Naive B cell (primary cell): ENCODE results near the gene EXOSC7. TPM values are rescaled to one million over a fixed set of nuclear protein-coding genes. Genes with fewer than 3 reads are reported as not detected.
"Not testable (repeated sequence)": the region's sequence is repeated elsewhere in the genome, so short reads cannot be mapped to it uniquely, and the experiment has no call there.

Experiments
- ATAC-seq, 2 donors: fragments of 150-1000 bp; cut with Tn5 transposase; 2 replicates each; pipeline ENCODE4 v1.10.0; 2021; ENCODE audit warnings: low read depth in 2 of 2, mild to moderate bottlenecking in 2 of 2, moderate library complexity in 2 of 2
- DNase-seq: peaks from one replicate; pipeline ENCODE4 v3.0.0; 2022
- H3K27ac Mint-ChIP-seq, 6 donors: one replicate each; pipeline ENCODE4 v1.8.0; 2020 to 2022; ENCODE audit warnings: mild to moderate bottlenecking in 6 of 6, mixed read lengths in 6 of 6, moderate library complexity in 5 of 6, inconsistent platforms in 2 of 6
- H3K27me3 Mint-ChIP-seq, 3 donors: one replicate each; pipeline ENCODE4 v1.8.0; 2021 to 2022; ENCODE audit warnings: mixed read lengths in 3 of 3, mild to moderate bottlenecking in 1 of 3
- H3K36me3 Mint-ChIP-seq, 2 donors: one replicate each; pipeline ENCODE4 v1.8.0; 2020 to 2022; ENCODE audit warnings: mixed read lengths in 2 of 2, inconsistent platforms in 1 of 2, mild to moderate bottlenecking in 1 of 2
- H3K4me1 Mint-ChIP-seq, 3 donors: one replicate each; pipeline ENCODE4 v1.8.0; 2020 to 2022; ENCODE audit warnings: mixed read lengths in 3 of 3, inconsistent platforms in 1 of 3, mild to moderate bottlenecking in 1 of 3, moderate library complexity in 1 of 3
- H3K4me3 Mint-ChIP-seq, 8 donors: one replicate each; pipeline ENCODE4 v1.8.0; 2020 to 2022; ENCODE audit warnings: mild to moderate bottlenecking in 8 of 8, mixed read lengths in 8 of 8, moderate library complexity in 8 of 8, inconsistent platforms in 2 of 8
- H3K9me3 Mint-ChIP-seq, 7 donors: one replicate each; pipeline ENCODE4 v1.8.0; 2020 to 2022; ENCODE audit warnings: mixed read lengths in 7 of 7, mild to moderate bottlenecking in 5 of 7, inconsistent platforms in 2 of 7, moderate library complexity in 1 of 7
- polyA plus RNA-seq, 6 donors: library from polyadenylated mRNA; unstranded; fragments of 300-500 nt; fragmentation: Illumina TruSeq; gene quantifications; one replicate each; pipeline ENCODE4 v1.2.3, GENCODE V29; 2021; ENCODE audit warnings: low read depth in 6 of 6

Gene EXOSC7
- polyA plus RNA-seq, 6 donors from 2014 or later: 28.4 to 64.3 (median 39.0) TPM

DNA sequence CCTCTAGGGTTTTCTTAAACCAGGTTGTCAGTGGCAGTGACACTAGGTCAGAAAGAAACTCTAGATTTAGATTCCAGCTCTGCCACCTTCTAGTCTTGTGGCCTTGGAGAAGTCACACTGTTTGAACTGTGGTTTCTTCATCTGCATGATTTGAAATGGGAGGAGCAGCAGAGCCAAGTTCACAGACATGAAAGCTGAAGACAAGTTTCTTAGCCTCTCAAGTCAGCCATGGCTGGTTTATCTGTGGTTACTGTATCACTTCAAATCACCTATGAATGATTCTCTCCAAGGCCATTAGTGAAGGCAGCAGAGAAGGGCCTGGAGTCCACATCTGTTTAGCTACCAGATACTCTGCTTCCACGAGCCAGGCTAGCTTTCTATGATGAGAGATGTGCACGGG is 65.6 kb downstream of the EXOSC7 start:
- DNase-seq (no peak), ATAC-seq (no peak)
- Mint-ChIP-seq H3K36me3 (no peaks in the 10 kb centered on the region), H3K4me3 (no peak overlapping the region), H3K27ac (no peak overlapping the region), H3K27me3 (peaks cover 9 to 14% (median 10%) of the 10 kb centered on the region in 3 donors), H3K9me3 (peaks cover 0 to 1% (median 0%) of the 10 kb centered on the region in 7 donors), H3K4me1 (peaks cover 6 to 15% (median 9%) of the 10 kb centered on the region in 3 donors)

DNA sequence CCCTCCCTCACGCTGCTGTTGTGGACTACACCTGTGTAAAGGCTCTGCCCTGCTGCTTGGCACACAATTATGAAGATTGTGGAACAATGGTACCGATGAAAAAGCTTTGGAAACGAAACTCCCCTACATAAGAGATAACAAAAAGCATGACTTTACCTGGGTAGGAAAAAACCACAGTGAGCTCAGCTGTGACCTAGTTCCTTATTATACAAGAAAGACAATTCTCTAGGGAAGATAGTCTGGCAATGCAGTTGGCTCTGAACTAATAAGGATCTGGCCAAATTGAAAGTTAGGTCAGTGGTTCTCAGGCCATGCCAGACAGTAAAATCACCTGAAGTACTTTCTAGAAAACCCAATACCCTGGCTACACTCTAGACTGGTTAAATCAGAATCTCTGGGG is 66.1 kb downstream of the EXOSC7 start:
- H3K36me3 Mint-ChIP-seq: no peaks in the 10 kb centered on the region
- peak in 1 of 2 donors; percentile 12 for ATAC-seq
- peaks cover 6 to 13% (median 9%) of the 10 kb centered on the region in 3 donors for H3K4me1 Mint-ChIP-seq
- no peak overlapping the region for H3K27ac Mint-ChIP-seq
- peaks cover 0 to 1% (median 0%) of the 10 kb centered on the region in 7 donors for H3K9me3 Mint-ChIP-seq
- H3K4me3 Mint-ChIP-seq: no peak overlapping the region
- H3K27me3 Mint-ChIP-seq: peaks cover 4 to 13% (median 9%) of the 10 kb centered on the region in 3 donors
- no peak for DNase-seq

DNA sequence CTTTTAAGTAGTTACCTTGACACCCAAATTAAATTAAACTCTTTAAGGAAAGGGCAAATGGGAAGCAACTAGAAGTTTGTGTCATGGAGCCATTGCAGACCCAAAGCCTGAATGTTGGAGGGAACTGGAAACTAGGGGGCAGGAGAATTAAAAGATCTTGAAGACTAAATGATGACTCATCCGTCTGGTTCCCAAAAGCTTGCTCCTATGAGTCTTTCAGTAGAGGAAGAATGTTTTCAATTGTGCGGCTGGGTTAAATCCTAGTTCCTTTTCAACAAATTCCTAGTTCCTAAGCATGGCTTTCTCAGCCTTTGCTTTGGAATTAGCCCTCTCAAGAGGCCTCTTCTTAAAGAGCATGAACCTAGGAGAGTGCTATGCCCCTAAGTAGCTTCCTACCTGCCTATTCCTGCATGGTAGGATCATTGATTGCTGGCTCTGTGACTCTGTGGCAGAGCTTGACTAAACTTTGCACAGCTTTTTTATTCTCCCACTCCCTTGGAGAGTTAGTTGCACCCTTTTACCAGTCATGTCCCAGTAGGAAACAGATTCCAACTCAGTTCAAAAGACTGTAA is 67.8 kb downstream of the EXOSC7 start:
- peaks cover 6 to 9% (median 7%) of the 10 kb centered on the region in 3 donors for H3K4me1 Mint-ChIP-seq
- no peak for DNase-seq
- no peak overlapping the region for H3K4me3 Mint-ChIP-seq
- H3K36me3 Mint-ChIP-seq: no peaks in the 10 kb centered on the region
- ATAC-seq: no peak
- peaks cover 9 to 16% (median 10%) of the 10 kb centered on the region in 3 donors for H3K27me3 Mint-ChIP-seq
- H3K27ac Mint-ChIP-seq: no peak overlapping the region
- peaks cover 0 to 1% (median 0%) of the 10 kb centered on the region in 7 donors for H3K9me3 Mint-ChIP-seq

DNA sequence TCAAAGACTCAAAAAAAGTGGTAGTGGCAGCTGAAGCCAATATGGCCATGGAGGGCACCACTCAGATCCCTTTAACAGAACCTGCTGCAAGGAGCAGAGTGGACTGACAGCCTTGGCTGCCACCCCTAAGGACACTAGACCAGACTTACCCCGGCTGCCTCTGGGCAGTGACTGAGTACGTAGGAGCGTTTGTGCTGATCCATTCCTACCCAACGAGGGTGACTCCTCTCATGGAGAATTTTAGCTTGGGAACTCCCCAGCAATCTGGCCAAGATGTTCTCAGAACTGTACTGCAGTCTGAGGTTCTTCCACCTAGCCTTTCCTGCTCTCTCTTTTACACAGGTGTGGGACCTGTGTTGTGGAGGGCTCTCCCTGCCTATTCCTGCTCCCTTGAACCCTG is 72.2 kb downstream of the EXOSC7 start:
- H3K4me1 Mint-ChIP-seq: no peaks in the 10 kb centered on the region
- H3K27me3 Mint-ChIP-seq: peaks cover 16 to 31% (median 22%) of the 10 kb centered on the region in 3 donors
- no peak overlapping the region for H3K27ac Mint-ChIP-seq
- H3K9me3 Mint-ChIP-seq: no peaks in the 10 kb centered on the region
- ATAC-seq (no peak), DNase-seq (no peak)
- H3K36me3 Mint-ChIP-seq: no peaks in the 10 kb centered on the region
- no peak overlapping the region for H3K4me3 Mint-ChIP-seq

DNA sequence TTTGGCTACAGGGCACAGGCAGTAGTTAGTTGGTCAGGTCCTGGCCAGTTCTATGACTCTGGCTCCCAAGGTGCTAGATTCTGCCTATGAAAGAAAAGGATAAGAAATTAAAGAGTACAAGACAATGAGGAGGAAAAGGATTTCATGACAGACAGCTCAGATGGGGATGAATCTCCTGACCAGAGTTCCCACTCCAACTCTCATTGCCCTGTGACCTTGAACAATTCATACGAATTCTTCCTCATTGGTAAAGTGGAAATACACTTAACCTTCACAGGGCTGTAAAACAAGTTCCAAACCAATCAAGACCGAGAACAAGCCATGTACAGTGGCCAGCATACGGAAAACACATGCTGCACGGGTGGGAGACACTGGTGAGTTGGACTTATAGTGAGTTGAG is 73.8 kb downstream of the EXOSC7 start:
- H3K9me3 Mint-ChIP-seq: no peaks in the 10 kb centered on the region
- no peak for ATAC-seq
- H3K4me3 Mint-ChIP-seq: no peak overlapping the region
- peaks cover 16 to 31% (median 22%) of the 10 kb centered on the region in 3 donors for H3K27me3 Mint-ChIP-seq
- no peak overlapping the region for H3K27ac Mint-ChIP-seq
- no peak for DNase-seq
- no peaks in the 10 kb centered on the region for H3K4me1 Mint-ChIP-seq
- no peaks in the 10 kb centered on the region for H3K36me3 Mint-ChIP-seq

DNA sequence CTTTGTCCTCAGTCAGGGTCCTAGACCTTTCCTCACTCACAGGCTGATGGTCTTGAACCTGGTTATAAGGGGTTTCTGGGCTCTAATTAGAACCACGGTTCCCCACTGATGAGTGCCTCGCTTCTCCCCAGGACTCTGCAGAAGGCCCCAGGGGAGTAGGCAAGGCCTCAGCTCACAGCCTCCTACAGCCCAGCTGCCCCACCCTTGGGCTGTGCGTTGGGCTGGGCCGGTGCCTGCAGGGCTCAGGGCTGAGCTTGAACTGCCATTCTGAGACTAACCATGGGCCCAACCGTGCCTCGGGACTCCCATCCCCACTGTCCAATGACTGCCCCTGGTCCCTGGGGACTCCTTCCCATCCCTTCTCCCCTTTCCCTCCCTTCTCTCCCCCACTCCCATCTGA is 75.6 kb downstream of the EXOSC7 start:
- Mint-ChIP-seq H3K27me3 (peaks cover 11 to 34% (median 24%) of the 10 kb centered on the region in 3 donors), H3K36me3 (no peaks in the 10 kb centered on the region), H3K27ac (peak overlapping the region in 1 of 6 donors; percentile 53), H3K4me1 (no peaks in the 10 kb centered on the region), H3K4me3 (no peak overlapping the region), H3K9me3 (no peaks in the 10 kb centered on the region)
- ATAC-seq (no peak), DNase-seq (no peak)

DNA sequence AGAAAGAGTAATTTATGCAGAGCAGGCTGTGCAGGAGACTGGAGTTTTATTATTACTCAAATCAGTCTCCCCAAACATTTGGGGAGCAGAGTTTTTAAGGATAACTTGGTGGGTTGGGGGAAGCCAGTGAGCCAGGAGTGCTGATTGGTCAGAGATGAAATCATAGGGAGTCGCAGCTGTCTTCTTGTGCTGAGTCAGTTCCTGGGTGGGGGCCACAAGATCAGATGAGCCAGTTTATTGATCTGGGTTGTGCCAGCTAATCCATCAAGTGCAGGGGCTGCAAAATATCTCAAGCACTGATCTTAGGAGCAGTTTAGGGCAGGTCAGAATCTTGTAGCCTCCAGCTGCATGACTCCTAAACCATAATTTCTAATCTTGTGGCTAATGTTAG is 77.8 kb downstream of the EXOSC7 start:
- peaks cover 6 to 38% (median 19%) of the 10 kb centered on the region in 3 donors for H3K27me3 Mint-ChIP-seq
- not testable (repeated sequence) for H3K36me3 Mint-ChIP-seq, DNase-seq, ATAC-seq, H3K4me1 Mint-ChIP-seq, H3K27ac Mint-ChIP-seq, H3K4me3 Mint-ChIP-seq, H3K9me3 Mint-ChIP-seq

DNA sequence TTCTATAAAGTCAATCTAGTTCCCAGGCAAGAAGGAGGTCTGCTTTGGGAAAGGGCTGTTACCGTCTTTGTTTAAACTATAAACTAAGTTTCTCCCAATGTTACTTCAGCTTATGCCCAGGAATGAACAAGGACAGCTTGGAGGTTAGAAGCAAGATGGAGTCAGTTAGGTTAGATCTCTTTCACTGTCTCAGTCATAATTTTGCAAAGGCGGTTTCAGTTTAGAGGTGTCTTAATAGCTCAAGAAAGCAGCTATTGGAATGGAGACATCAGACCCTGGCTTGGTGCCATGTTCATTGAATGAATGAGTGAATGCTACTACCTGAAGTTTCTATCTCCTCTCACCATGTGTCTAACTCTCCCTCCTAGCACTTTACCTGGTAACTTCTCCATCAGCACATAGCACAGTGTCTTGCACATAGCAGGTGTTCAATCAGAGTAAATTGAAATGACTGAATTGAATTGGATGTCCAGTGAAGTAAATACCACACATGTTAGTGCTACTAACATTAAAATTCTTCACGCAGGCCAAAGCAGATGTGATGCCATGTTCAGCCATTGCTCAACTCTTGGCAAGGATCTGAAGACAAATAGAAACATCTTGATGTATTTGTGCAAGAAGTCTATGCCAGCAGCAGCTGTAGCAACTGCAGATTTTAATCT is 78.3 kb downstream of the EXOSC7 start:
- Mint-ChIP-seq H3K27ac (no peak overlapping the region), H3K4me1 (no peaks in the 10 kb centered on the region), H3K4me3 (no peak overlapping the region), H3K9me3 (no peaks in the 10 kb centered on the region), H3K27me3 (peaks cover 6 to 33% (median 14%) of the 10 kb centered on the region in 3 donors), H3K36me3 (no peaks in the 10 kb centered on the region)
- ATAC-seq: no peak
- no peak for DNase-seq

DNA sequence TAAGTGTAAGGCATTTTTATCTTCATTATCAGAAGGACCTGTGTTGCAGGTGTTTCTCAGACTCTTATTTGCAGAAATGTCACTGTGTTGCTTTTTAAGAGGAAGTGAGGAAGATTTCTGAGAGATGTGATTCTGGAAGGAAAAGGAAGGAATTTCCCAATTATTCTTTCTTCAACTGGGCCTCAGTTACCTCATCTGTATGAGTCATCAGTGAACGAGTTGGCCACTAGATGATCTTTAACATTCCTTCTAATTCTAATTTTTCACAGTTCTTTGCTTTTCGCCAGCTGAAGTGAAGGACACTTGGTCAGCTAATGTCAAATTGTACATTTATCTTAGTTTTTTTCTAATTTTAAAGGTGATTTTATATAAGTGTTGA is 79.0 kb downstream of the EXOSC7 start:
- peaks cover 0 to 26% (median 7%) of the 10 kb centered on the region in 3 donors for H3K27me3 Mint-ChIP-seq
- H3K4me3 Mint-ChIP-seq: no peak overlapping the region
- ATAC-seq (no peak), DNase-seq (no peak)
- no peaks in the 10 kb centered on the region for H3K9me3 Mint-ChIP-seq
- H3K36me3 Mint-ChIP-seq: no peaks in the 10 kb centered on the region
- no peak overlapping the region for H3K27ac Mint-ChIP-seq
- no peaks in the 10 kb centered on the region for H3K4me1 Mint-ChIP-seq

DNA sequence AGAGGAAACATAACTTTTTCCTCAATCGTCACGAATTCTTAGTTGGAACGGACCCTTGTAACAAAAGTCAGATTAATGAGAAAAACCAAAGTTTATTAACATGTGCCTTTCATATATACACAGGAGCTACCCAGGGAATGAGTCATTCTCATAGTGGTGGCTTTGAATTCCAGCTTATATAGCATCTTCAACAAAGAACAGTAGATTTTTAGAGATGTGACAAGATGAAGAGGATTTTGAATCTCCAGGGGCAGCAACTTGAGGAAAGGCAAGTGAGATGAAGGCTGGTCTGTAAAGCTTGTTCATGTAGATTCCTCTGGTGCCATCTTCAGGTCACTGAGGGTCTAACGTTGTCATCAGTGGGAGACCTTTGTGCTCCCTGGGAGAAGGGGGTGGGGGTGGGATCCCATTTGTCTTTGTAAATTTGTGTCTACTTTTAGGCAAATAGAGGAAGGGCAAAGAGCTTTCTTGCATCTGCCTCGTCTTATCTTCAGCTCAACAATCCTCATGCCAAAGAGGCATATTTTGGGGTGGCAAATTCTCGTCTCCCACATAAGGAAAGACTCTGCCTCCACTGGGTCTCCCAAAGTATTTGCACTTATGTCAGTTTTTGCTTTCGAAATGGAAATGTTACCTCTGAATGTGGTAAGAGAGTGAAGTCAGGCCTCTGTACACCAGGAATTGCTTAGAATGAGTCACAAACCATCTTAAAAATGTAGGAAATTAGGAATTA is 79.5 kb downstream of the EXOSC7 start:
- ATAC-seq (no peak), DNase-seq (no peak)
- no peaks in the 10 kb centered on the region for H3K9me3 Mint-ChIP-seq
- H3K27ac Mint-ChIP-seq: no peak overlapping the region
- H3K4me1 Mint-ChIP-seq: no peaks in the 10 kb centered on the region
- H3K4me3 Mint-ChIP-seq: no peak overlapping the region
- no peaks in the 10 kb centered on the region for H3K36me3 Mint-ChIP-seq
- H3K27me3 Mint-ChIP-seq: peaks cover 0 to 20% (median 6%) of the 10 kb centered on the region in 3 donors

DNA sequence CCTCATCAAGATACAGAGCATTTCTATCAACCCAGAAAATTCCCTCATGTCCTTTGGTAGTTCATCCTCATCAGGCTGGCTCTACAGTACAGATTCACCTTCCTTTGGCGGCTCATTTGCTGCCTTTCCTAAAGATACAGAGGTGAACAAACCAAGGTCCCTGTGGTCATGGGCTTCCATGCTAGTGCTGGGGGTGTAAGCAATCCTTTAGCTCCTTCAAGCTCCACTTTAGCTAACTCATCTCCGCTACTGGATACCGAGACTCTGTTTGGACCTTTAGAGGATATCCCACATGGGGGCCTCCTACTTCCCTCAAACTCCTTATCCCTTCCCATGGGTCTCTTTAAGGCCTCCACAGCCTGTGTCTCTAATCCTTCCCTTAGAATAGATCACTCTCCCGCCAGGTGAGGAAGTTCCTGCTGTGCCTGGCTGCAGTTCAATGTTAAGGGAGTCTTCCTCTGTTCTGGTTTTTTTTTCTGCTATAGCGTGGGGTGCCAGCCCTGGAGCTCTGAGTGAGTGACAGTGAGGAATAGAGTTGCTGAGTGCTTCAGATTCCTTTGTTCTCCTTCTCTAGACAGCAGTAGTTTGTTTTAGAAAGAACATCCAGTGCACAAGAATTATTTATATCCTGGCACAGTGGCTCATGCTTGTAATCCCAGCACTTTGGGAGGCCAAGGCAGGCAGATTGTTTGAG is 80.7 kb downstream of the EXOSC7 start:
- Mint-ChIP-seq H3K27me3 (peaks cover 0 to 16% (median 6%) of the 10 kb centered on the region in 3 donors), H3K9me3 (no peaks in the 10 kb centered on the region), H3K4me3 (no peak overlapping the region), H3K36me3 (no peaks in the 10 kb centered on the region), H3K27ac (no peak overlapping the region), H3K4me1 (no peaks in the 10 kb centered on the region)
- ATAC-seq: no peak
- DNase-seq: no peak

DNA sequence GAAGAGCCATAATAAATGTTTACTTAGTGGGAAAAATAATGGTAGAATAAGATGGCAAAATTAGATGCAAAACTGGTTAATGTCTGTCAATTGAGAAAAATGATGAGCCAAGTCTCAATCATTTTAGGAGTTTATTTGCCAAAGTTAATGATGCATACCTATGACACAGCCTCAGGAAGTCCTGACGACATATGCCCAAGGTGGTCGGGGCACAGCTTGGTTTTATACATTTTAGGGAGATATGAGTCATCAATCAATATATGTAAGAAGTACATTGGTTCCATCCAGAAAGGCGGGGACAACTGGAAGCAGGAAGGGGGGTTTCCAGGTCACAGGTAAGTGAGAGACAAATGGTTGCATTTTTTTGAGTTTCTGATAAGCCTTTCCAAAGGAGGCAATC is 81.5 kb downstream of the EXOSC7 start:
- ATAC-seq: no peak
- H3K27me3 Mint-ChIP-seq: peaks cover 0 to 16% (median 6%) of the 10 kb centered on the region in 3 donors
- no peak for DNase-seq
- H3K9me3 Mint-ChIP-seq: no peaks in the 10 kb centered on the region
- no peak overlapping the region for H3K4me3 Mint-ChIP-seq
- no peaks in the 10 kb centered on the region for H3K4me1 Mint-ChIP-seq
- no peaks in the 10 kb centered on the region for H3K36me3 Mint-ChIP-seq
- H3K27ac Mint-ChIP-seq: no peak overlapping the region

DNA sequence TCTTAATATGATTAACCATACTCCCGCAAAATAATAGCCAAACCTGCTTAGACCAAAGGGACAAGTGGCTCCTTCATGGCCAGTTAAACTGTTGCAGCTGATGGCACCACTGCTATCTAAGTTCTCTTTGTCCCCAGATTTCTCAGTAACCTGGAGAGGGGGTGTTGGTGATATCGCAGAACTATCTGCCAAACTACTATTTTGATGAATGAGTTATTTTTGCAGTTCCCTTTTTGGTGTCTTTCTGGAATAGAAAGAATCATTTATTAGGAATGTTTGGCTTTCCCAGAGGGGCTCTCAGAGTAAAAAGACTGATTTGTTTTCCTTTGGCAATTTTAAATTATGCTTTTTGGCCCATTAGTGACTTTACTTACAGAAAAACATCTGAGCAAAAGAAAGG is 83.1 kb downstream of the EXOSC7 start:
- no peak for ATAC-seq
- Mint-ChIP-seq H3K9me3 (no peaks in the 10 kb centered on the region), H3K36me3 (no peaks in the 10 kb centered on the region), H3K27me3 (peaks cover 0 to 16% (median 6%) of the 10 kb centered on the region in 3 donors), H3K27ac (no peak overlapping the region), H3K4me1 (no peaks in the 10 kb centered on the region), H3K4me3 (no peak overlapping the region)
- no peak for DNase-seq
